ENCODE results near the gene B3GAT1.

The B3GAT1 gene

DNA sequence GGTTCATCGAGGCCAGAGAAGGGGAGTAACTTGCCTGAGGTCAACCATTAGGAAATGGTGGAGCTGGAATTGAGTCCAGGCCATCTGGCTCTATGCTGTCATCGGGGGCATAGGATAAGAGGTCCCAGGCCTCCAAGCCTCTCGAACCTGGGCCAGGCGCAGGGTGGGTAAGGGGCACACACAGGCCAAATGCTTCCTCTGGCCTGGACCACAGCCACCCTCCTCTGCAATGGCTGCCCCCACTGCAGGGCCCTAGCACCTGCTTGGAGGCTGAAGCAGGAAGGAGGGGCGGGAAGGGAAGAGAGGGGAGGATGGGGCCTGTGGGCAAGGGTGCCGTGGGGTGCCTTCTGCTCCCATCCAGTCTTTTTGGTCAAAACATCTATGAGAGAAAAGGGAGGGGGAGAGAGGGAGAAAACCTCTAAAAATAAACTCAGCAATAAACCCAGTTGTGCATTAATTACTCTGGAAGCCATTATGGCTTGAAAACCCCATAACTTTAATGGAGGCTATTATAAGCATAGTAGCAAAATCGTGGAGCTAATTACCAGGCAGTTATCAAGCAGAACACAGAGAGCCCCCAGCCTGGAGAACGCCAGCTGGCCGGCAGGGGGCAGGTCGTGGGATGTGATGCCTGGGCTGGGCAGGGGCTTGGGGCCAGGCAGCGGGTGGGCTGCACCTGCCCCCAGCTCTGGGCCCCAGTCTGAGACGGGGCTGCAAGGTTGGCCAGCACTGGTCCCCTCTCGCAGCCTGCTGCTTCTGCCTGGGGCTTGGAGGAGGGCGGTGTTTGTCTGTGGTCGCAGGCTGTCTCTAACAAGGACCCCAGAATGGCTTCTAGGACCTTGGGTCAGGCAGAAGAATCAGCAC is 21.1 kb downstream of the B3GAT1 start:
- no peak for DNase-seq (ENCODE audit: low read depth)

DNA sequence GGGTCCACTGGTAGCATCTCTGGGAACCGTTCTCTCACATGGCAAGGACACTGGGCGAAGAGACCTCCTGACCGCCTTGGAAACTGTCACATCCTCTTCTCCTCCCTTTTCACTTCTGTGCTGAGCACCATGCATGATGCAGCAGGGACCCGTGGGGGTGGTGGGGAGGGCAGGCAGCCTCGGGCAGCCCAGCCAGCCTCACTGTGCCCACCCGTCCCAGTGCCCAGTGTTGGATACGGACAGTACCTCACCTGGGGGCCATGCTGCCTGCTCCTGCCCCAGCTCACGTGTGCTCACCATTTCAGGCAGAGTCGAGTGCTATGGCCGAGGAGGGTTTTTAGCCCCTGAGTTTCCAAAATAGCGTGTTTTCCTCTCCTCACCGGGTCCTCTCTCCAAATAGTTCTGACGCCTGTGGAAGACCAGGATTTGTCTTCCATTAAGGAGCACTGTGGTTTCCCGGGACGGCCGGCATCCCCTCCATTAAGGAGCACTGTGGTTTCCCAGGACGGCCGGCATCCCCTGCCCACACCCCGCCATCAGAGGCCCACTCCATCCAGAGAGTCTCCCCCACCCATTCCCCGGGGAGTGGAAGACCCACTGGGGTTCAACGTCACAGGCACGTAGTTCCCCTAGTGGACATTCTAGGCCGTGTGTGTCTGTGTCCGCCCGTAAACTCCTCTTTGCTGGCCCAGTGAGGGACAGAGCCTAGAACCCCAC is 22.4 kb downstream of the B3GAT1 start:
- no peak for DNase-seq (ENCODE audit: low read depth)

DNA sequence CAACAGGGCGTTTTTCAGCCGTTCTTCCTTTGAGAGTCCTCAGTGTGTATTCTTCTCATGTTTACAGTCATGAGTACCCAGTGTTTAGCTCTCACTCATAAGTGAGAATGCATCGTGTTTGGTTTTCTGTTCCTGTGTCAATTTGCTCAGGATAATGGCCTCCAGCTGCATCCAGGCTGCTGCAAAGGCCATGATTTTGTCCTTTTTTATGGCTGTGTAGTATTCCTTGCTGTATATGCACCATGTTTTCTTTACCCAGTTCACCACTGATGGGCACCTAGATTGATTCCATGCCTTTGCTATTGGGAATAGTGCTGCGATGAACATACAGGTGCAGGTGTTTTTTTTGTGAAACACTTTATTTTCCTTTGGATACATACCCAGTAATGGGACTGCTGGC is 23.5 kb downstream of the B3GAT1 start:
- no peak for DNase-seq (ENCODE audit: low read depth)

DNA sequence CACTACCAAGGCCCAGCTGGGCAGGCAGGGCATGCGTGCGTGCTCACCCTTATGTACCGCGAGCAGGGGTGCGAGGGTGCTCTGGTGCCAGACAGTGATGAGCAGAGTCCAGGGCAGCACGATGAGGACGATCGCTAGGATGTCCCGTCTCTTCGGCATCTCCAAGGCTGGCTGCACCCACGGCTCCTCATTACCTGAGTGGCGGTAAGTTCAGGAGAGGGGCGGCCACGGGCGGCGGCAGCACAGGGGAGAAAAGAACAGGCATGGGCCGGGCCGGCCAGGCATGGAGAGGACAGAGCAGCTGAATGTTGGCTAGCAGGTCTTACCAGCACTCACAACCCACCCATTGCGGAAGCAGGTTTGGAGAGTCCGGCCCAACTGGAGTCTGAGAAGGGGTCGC is 24.5 kb downstream of the B3GAT1 start:
- no peak for DNase-seq (ENCODE audit: low read depth)

DNA sequence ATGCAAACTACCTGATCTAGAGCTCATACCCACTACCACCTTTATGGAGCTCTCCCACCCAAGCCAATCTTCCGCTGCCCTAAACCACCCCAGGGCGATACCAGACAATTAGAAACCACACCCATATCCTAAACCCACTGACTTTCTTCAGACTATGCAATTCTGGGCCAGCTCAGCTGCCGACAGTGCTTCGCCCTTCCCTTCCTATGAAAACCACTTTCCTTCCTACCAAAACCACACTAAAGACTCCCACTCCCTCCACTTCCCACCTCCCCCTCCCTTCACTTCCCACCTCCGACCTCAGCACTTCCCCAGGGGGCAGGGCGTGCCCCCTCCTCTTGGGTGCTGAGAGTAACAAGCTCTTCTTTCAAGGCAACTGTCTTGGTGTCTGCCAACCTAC is 25.1 kb downstream of the B3GAT1 start:
- DNase-seq (ENCODE audit: low read depth): no peak

DNA sequence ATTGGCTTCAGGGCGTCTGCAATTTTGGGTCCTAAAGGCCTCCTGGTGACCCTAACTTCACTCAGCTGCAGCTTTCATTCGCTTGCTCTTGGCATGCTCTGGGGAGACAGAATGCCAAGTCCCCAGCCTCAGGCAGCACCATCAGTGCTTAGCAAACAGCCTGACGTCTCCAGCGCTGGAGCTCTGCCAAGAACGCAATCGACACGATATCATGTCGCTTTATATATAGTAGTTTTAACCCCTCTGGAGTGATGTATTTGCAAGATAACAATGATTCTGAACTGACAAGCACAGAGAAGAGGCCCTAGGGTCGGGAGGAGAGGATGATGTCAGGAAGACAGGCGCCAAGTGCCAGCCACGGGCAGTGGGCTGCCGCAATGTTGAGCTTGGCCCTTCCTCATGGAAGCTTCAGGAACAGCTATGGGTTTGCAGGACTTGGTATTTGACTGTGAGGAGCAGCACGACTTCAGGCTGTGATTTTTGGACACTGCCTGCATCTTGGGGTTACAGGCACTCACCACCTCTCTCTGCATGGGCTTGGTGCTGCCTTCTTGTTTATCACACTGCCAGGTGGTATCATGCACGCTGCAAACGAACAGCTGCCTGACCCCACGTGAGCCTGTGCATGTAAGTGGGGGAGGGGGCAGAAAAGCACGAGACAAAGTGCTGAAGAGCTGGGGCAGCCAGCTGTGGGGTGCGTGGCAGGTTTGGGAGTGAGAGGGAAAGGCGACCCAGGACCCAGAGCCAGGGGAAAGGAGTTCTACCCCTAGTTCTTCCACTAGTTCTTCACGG is 26.1 kb downstream of the B3GAT1 start:
- DNase-seq (ENCODE audit: low read depth): no peak

DNA sequence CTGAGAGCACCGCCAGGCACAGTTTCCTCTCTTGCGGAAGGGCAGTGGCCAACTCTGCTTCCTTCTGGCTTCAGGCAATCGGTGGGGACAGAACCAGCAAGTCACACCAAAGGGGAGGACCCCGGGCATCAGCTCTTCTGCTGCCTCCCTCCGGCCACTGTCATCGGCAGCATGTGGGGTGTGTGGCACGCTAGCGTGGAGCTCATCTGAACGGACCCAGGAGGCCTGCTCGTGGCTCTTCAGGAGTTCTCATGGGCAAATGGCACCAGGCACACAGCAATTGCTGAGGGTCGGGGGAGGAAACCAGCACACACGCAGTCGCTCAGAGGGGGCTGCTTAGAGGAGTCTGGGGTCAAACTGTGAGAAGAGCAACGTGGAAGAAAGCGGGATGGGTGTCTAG is 26.9 kb downstream of the B3GAT1 start:
- DNase-seq (ENCODE audit: low read depth): no peak

DNA sequence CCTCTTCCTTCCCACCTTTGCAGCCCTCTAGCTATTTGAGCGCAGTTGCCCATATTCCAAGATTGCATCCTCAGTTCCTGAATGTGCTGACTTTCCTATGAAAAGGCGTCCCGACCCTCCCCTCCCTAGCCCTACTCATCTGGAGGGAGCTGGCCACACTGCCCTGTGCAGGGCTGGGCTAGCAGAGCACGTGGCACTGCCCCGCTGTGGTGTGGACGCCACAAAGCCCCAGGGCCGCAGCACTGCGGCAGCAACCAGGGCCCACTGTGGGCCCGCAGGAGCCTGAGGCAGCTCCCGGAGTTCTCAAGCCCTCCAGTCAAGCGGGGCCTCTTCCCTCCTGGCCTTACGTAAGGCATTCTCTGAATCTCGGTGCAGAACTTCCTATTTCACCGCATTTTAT is 27.6 kb downstream of the B3GAT1 start:
- no peak for DNase-seq (ENCODE audit: low read depth)

DNA sequence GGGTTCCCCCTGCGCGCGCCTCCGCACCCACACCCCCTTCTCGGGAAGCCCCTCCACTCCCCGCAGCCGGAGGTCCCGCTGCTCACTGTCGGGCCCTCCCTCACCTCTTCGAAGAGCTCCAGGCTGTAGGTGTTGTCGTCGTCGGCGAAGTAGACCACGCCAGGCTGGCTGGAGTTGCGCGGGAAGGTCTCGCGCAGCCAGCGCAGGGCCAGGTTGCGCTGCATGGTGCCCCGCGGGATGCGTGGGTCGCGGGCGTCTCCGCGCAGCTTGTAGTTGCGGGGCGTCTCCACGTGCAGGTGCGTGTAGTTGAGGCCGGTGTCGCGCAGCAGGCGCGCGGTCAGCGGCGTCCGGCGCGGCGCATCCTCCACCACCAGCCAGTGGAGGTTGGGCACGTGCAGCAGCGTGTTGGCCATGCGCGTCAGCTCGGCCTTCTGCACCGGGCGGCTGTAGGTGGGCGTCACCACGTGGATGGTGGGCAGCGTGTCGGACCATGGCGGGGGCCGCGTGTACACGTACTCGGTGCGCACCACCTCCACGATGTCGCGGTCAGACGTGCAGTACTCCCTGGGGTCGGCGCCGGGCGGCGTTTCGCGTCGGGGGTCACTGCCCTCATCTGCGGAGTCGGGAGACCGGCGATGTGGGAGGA is 28.3 kb downstream of the B3GAT1 start:
- DNase-seq (ENCODE audit: low read depth): no peak

DNA sequence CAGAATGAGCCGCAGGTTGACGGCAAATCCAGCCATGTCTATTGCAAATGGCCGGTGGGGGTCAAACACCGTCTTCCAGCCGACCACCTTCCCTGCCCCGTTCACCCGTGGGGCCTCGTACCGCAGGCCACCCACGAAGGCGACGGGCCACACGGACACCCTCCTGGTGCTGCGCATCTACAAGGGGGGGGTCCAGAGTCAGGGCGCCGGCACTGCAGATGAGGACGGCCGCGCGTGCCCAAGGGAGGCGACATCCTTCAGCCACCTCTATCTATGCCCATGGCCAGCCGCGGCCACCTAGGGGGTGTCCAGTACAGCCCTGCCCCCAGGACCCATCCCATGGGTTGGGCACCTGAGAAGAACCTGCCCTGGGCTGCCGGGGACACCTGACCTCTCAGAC is 29.2 kb downstream of the B3GAT1 start:
- DNase-seq (ENCODE audit: low read depth): no peak

DNA sequence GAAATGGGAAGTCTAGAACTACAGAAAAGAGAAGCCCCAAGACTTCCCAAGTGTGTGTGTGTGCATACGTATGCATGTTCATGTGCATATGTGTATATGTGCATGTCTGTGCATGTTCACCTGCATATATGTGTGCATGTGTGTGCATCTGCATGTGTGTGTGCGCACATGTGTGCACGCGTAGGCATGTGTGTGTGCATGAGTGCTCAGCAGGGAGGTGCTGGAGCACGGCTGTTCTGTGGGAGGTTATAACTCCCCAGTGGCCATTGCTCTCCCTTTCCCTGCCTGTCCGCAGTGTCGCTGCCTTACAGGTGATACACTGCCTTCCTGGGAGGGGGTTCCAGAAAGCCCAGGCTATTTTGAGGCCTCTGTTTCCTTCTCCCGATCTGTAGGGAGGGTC is 29.8 kb downstream of the B3GAT1 start:
- DNase-seq (ENCODE audit: low read depth): no peak

DNA sequence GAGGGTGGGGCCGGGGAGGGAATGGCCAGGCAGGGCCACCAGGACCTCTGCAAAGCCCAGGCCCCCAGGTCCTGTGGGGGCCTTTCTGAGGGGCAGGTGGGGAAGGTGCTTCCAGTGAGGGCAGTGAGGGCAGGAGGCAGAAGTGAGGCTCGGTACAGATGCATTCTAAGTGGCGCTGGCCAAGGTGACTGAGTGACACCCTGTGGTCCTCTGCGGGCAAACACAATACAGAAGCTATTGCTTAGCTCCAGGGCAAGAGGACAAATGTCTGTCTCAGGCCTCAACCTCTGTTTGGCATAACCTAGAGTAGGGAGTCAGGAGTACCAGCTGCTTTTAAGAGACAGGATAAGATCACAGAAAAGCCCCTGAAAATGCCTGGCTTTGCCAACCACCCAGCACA is 31.3 kb downstream of the B3GAT1 start:
- DNase-seq (ENCODE audit: low read depth): no peak

DNA sequence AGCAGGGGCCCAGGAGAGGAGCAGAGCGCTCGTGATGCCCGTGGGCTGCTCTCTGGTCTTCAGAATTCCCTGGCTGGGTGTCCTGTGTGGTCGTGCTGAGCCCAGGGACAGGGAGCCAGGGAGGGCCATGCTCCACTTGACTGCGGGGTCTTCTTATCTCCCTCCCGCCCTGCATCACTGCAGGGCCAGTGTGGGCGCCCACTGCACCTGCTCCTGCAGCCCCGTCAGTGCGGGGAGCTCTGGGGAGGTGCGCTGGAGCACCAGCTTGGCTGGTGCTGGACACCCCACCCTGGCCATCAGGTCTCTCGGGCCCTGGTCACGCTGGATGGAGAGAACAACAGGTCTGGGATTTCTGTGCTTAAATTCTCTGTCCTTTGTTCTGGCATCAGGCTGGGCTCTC is 31.8 kb downstream of the B3GAT1 start:
- no peak for DNase-seq (ENCODE audit: low read depth)

DNA sequence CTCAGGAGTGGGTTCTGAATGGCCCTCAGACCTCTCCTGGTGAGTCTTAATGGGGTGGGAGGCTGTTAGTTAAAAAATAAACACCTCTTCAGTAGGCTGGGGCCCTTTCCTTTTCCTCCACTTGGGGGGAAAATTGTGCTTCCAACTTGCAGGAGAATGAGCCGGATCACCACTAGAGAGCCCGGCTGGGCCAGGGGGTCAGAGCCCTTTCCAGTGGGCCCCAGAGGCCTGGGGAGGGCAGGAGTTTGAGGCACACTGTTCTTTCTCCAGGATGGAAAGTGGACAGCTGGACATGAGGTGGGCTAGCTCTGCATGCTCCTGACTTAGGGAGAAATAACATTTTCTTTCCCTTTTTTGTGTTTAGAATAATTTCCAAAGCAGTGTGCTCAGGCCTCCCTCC is 32.8 kb downstream of the B3GAT1 start:
- DNase-seq (ENCODE audit: low read depth): no peak

DNA sequence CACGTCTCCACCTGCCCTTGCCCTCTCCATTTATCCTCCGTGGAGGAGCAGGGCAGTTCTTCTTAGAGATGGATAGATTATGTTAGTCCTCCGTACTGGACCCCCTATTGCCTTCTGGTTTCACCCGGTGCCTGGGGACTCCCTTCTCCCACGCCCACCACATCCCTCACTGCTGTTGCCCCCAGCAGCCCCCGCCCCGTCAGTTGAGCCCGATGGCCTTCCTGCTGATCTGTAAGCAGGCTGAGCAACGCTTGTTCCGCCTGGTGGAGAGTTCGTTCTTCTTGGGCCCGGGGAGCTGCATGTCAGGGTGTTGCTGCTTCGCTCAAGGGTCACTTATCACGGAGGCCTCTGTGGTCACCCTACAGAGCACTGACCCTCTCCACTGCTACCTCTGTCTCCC is 34.2 kb downstream of the B3GAT1 start:
- no peak for DNase-seq (ENCODE audit: low read depth)

DNA sequence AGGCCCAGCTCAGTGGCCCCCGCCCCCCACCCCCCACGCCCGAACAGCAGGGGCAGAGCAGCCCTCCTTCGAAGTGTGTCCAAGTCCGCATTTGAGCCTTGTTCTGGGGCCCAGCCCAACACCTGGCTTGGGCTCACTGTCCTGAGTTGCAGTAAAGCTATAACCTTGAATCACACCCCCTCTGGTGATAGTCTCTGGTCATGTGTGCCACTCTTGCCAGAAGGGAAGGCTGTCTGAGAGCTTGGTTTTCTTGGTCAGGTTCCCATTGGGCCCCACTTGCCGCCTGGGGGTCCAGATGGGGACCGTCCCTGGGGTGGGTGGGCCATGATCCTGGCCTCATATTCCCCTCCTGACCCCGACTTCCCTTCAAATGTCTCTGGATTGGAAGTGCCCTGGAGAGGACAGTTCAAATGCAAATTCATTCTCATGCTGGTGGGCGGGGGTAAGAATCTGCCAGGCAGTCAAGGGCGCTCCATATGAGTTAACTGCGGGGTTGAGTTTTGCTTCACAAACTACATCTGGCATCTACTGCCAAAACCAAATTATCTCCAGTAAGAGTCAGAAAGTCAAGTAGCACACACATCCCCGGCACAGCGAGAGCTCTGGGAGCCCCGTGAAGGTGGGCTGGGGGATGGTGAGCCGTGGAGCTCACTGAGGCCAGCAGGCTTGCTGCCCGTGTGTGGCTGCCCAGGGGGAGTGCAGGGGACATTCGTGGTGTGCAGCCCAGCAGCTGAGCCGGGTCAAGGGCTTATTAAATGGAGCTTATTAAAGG is 35.7 kb downstream of the B3GAT1 start:
- no peak for DNase-seq (ENCODE audit: low read depth)

DNA sequence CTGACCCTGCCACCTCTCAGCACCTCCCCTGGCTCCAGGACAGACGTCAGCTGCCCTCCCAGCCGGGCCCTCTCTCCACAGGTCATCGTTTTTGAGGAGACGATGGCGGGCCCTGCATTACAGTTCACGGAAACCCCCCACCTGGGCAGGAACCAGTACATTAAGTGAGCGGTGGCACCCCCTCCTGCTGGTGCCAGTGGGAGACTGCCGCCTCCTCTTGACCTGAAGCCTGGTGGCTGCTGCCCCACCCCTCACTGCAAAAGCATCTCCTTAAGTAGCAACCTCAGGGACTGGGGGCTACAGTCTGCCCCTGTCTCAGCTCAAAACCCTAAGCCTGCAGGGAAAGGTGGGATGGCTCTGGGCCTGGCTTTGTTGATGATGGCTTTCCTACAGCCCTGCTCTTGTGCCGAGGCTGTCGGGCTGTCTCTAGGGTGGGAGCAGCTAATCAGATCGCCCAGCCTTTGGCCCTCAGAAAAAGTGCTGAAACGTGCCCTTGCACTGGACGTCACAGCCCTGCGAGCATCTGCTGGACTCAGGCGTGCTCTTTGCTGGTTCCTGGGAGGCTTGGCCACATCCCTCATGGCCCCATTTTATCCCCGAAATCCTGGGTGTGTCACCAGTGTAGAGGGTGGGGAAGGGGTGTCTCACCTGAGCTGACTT is 37.0 kb downstream of the B3GAT1 start:
- DNase-seq (ENCODE audit: low read depth): no peak

DNA sequence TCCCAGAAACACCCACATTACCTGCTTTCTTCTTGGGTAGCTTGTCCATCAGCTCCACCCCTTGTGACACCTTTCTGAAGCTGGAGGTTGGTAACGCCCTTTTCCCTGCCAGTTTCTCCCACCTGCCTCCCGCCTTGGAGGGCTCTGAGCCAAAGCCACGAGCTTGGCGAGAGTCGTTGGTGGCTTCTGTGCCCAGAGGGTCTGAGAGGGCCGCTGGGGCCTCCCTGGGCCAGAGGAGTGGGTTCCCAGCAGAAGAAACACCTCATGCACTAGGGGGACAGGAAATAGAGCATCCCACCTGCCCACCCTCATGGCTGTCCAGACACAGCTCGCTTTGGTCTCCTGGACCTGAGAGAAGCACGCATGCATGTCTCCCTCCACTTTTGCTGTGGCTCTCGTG is 37.9 kb downstream of the B3GAT1 start:
- no peak for DNase-seq (ENCODE audit: low read depth)

DNA sequence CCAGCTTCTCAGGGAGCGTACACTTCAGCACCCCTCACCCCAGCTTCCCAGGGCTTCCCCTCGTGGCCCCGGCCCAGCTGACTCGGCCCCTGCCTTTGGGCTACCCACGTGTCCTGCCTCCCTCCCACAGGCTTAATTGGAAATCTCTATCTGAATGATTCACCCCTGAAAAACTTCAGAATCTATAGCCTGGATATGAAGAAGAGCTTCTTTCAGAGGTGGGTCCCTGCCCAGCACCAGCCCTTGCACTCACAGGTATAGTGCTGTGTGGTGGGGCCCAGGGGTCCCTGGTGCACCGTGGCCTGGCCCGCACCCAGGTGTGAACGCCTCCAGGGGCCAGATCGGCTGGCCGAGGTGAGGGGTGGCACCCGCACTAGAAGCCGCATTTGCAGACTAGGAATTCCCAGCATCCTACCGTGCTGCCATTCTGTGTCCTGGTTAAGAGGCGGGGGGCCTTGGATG is 38.4 kb downstream of the B3GAT1 start:
- DNase-seq (ENCODE audit: low read depth): no peak

DNA sequence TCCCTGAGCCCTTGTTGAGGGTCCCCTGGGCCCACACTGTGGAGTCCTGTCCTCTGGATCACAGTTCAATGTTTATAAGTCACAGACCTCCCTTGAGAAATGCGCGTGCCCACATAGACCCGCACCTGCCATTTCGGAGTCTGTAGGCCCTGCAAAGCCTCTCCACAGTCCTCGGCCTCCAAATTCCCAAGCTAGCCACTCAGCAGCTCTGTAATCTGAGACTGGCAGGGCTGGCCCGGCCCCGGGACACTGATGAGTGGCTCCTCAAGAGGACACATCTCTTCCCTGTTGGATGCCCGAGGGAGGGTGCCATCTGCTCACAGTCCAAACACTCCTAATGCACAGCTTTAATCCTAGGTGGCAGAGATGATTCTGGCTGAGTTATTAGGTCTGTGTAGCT is 39.1 kb downstream of the B3GAT1 start:
- no peak for DNase-seq (ENCODE audit: low read depth)

DNA sequence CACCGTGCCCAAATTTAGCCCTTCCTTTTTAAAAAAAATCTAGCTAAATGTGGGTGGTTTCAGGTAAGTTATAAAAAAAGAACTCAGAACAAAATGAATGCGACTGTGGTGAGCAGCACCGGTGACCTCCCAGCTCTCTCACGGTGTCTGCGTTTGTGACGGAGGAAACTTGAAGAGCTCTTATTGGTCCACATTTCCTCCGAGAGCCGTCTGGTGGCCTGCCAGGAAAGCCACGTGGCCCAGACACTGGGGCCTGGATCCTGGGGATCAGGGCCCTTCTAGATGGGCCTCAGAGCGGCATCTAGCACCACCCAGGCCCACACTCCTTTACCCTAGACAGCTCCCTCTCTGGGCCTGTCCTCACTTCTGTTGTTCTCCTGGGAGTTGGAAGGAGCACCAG is 39.5 kb downstream of the B3GAT1 start:
- DNase-seq (ENCODE audit: low read depth): no peak
